GM19043 (cell line): Measurements from ENCODE around the gene SLC2A4.
A peak's percentile ranks its signal among the peaks of the same experiment; 100 is the strongest.
"Not testable (repeated sequence)": the region's sequence is repeated elsewhere in the genome, so short reads cannot be mapped to it uniquely, and the experiment has no call there.

ENCODE experiments used
- ATAC-seq: cut with Tn5 transposase; IDR thresholded peaks from one replicate; pipeline ENCODE4 v1.9.1; 2021; ENCODE audit warnings: low read depth; ENCODE audit not compliant: unreplicated experiment

SLC2A4 gene

DNA sequence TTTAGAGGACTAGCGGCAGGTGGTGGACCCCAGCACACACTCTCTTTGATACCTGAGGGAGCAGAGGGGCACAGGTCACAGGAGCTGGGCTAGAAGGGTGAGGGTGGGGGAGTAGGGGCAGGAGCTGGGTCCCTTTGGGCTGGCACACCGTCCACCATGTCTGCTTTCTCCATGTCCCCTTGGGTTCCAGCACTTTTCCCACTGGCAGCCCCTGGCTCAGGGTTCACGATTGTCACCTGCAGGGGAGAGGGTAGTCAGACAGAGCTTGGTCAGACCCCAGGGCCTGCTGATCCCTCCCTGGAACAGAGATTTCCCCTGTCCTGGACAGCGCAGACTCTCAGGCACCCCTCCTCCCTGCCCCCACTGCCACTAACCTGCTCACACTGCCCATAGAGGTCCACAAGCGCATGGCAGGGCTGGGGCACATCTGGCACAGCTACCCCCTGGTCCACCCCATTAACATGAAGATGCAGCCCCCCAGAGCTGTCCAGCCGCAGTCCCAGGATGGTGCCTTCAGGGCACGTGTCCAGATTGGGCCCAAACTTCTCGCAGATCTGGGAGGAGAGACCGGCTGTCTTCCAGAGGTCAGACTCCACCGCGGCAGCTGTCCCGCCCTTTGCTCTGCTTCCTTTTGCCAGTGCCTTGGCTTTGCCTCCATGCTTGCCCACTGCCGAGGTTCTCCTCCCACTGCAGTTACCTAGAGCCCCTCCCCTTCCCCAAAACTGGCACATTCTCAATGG, 36.8 kb downstream of the SLC2A4 start:
- no peak for ATAC-seq

DNA sequence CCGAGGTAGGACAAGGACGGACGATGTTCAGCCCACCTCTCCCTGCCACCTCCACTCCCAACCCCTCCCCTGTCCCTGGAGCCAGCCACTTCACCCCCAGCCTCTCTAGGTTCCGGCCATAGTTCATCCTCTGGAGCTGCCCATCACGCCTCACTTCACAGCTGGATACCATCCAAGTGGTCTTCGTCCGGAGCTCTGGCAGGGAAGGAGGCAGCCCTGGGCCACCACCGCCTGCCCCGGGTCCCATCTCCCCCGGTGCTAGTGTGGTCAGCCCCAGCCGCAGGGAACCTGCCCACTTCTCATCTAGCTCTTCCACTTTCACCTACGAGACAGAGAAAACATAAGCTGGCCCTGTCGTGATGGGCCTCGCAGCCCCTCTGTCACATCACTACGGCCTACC, 39.9 kb downstream of the SLC2A4 start:
- no peak for ATAC-seq

DNA sequence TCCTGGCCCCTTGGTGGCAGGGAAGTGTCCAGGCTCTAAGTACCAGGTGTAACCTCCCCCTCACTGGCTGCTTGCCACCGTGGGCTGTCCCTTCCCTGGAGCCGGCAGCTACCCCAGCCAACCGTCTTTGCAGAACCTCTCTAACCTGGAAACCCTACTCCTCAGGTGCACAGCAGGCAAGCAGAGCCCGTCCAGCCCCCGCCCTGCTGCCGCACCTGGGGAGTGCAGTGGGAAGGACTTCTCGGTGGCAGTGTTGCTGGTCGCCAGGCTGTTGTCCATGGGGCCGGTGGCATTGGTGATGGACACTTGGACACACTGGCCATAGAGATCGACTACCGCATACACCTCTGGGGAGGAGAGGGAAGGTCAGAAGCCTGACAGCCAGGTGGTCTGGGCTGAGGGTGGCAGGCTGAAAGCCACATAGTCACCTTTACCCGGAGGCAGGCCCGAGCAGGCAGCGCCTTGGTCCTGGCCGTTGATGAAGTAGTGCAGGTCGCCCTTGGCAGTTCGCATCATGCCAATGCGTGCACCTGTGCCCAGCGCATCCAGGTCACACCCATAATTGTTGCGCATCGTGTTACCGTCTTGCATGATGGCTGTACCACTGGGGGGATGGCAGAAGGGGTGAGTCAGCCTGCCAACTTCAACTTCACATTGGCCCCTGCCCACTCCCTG, 41.1 kb downstream of the SLC2A4 start:
- no peak for ATAC-seq

DNA sequence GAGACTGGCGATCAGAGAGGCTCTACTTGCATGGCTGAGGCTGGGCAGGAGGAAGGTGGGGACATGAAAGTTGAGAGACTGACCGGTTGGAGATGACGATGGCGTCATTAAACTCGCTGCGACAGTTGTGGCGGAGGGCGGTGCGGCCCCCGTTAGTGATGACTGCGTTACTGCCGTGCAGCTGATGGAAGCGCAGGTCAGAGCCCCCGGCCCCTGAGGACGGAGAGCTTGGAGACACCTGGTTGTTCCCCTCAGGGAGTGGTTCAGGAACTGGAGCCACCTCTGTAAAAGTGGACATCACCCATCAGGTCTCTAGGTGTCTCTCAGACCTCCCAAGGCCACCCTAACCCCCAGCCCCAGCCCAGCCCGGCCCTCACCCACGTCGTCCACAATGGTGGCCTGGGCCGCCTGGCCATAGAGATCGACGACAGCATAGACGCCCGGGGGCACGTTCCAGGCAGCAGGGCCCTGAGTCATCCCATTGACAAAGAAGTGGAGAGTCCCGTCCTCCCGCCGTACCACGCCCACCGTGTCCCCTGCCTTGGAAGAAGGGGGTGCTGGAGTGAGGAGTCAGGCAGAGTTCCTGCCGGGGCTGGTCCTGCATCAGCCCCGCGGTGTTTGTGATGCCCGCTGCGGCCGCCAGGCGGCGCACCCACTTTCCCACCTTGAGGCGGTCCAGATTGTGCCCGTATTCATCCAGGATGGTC, 42.4 kb downstream of the SLC2A4 start:
- no peak for ATAC-seq

GRCh38 chr17:7324438-7324779, 42.9 kb downstream of the SLC2A4 start:
- no peak for ATAC-seq

DNA sequence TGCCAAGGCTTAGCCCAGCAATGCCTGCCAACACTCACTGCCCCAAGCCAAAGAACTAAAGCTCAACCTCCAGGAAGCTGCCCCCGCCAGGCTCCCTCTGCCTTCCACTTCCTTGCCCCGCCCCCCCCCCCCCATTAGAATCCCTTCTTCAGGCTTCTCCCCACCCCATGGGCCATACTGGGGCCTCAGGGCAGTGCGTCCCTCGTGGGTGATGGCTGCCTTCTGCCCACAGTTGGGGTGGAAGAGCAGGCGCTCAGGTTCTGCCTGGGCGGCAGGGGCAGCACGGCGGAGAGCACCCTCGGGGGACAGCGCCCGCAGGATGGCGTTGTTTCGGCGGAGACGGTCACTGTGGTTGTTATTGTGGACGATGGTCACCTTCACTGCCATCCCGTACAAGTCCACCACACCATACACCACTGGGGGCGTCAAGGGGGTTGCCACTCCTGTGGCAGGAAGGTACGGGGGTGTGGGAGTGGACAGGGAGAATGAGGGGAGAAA, 43.6 kb downstream of the SLC2A4 start:
- ATAC-seq: no peak

GRCh38 chr17:7326186-7326585, 44.7 kb downstream of the SLC2A4 start:
- no peak for ATAC-seq

DNA sequence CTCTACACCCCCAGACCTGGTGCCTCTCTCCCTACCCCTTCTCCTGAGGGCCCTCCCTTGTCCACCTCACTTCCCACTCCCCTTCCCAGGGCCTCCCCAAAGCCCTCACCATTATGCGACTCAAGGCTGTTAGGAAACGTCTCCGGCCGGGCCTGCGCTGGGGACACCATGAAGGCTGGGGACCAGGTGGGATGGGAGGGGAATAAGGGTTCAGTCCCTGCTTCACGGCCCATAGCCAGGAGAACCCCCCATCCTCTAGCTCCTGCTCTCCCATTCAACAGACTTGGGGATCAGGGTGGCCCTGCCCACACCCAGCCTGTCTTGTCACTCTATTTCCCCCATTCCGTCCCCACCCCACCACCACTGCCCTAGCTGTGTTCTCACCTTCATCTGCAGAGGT, 45.5 kb downstream of the SLC2A4 start:
- no peak for ATAC-seq

DNA sequence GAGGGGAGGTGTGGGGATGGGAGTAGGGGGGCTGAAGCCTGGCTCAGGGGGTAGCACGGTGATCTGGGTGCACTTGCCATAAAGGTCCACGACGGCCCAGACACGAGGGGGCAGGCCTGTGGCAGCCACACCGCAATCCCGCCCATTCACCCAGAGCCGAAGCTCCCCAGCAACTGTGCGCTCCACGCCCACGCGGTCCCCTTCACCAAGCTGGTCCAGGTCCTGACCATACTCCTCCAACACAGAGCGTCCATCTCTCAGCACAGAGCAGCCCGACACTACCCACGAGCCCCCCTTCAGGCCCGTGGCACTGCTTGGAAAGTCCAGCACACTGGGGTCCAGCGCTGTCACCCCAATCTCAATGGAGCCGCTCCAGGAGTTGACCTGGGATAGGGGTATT, 46.0 kb downstream of the SLC2A4 start:
- no peak for ATAC-seq

DNA sequence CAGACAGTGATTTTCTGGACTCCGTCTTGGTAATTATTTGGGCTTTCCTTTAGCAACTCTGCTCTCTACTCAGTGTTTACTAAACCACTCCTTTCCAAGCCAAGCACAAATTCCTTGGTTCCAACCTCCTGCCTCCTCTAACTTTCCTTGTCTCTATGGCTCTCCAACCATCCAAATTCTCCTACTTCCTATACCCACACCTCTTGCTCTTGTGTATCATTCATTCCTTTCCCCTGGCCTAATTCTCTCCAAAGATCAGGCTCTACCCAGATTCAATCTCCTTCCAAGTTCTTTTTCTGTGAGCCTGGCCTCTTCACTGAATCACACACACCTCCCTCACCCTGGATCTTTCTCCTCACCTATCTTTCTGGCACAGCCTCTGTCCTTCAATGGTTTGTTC, 46.5 kb downstream of the SLC2A4 start:
- ATAC-seq: no peak

DNA sequence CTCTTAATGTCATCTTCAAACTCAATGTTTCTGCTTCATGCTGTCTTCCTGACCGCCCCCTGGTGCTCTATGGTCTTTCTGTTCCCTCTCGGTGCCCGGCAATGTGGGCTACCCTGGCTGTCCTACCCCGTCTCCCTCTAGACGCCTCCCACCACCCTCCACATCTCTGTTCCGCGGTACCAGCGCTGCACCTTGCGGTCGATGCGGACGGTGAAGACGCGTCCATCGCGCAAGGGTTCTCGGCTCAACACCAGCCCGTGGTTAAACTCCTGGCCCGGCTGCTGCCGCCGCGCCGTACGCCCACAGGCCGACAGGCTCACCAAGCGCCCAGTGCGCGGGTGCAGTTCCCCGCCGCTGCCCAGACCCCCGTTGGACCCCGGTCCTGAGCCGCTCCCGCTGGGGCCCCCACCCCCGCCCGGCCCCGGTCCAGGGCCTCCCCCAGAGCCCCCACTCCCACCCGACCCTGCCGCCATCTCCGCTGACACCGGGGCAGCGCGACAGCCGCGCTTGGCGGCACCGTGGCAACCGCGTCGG, 47.4 kb downstream of the SLC2A4 start, which contains the start of gene NEURL4:
Gene NEURL4, minus strand, starts transcription at position 496 of the 534 bp plus-strand sequence. Its CDS starts 23 bp downstream, at position 473.
- ATAC-seq: peak; percentile 8

DNA sequence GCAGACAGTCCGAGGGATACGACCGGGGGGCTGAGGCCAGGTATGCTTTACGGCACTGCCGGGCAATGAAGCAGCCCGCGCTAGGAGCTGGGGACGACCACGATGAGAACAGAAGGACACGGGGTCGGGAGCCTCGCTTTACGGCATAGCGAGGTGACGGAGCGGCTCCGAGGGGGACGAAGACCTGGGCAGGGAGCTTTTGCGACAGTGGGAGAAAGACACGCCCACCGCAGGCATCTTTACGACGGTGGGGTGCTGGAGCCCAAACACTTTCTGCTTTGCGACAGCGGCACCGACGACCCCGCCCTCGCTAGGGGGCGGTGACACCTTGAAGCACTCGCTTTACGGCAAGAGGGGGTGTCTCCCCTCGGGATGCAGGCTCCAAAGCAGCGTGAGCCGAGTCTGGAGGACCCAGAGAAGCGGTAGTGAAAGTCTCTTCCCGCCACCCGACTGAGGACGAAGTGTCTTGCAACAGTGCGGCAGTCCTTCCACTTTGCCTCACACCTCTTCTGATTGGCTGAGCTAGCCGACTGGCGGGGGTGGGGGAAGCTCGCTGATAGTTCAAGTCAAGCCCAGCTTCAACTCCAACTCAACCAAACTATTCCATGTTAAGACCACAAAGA, 48.0 kb downstream of the SLC2A4 start:
- ATAC-seq: peak; percentile 46

GRCh38 chr17:7329997-7330637, 48.6 kb downstream of the SLC2A4 start:
- ATAC-seq: peak; percentile 28

DNA sequence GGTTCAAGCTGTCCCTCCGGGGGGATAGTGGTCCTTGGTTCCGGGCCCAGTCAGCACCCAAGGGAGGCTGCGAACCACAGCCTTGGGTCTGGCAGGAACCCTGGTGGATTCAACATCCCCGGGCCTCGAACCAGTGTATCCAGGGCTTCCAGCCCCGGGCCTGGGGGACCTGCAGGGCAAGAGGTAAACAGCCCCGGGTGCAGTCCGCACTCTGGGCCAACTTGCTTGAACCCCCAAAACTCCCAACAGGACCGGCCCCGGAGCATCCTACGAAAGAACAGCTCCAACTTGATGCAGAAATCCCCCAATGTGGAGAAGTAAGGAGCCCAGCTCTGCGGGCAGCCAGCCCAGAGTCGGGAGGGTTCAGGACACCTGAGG, 49.1 kb downstream of the SLC2A4 start:
- ATAC-seq: no peak

DNA sequence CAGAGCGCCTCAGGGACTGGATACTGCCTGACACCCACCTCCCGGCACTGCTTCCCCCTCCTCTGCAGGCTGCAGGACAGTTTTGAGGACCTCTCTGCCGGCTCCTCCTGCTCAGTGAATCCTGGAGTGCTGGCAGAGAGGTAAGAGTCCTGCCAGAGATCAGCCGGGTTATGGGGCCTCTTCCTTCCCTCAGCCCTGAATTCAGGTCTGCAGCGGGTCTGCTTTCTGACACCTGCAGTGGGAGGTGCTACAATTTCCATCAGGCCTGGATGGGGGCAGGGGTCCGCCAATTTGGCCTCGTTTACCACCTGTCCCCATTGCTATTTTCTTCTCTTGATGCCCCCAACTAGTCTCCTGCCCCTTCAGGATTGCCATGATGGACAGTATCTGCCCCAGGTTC, 50.6 kb downstream of the SLC2A4 start:
- no peak for ATAC-seq

GRCh38 chr17:7332600-7333069, 51.1 kb downstream of the SLC2A4 start:
- not testable (repeated sequence) for ATAC-seq

GRCh38 chr17:7334938-7335538, 53.5 kb downstream of the SLC2A4 start:
- no peak for ATAC-seq

GRCh38 chr17:7335765-7336164, 54.2 kb downstream of the SLC2A4 start:
- ATAC-seq: not testable (repeated sequence)

- peak; percentile 57 for ATAC-seq
Measured at GRCh38 chr17:7336240-7337175, 55.0 kb downstream of the SLC2A4 start, which contains the start of gene ACAP1. ACAP1 (plus strand) TSS chr17:7336529; CDS start chr17:7336735, 206 bp downstream.
